Measurements from ENCODE around the gene SORCS2.

Gene SORCS2

DNA sequence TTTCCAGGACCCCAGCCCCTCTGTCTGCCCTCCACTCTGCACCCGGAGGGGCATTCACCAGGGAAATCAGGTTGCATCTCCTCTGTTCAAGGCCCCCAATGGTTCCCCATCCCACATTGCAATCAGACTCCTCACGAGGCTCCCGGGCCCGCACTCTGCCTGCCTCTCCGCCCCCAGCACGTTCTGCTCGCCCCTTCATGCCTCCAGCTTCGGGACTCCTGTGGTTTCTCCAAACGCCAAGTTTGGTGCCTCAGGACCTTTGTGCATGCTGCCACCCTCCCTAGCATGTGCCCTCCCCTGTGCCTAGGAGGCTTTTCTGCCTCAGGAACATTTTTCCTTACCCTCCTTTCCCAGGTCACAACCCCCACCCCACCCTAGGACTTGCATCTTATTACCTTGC, 426.0 kb downstream of the SORCS2 start:
- TF ChIP-seq, protein P1, sequence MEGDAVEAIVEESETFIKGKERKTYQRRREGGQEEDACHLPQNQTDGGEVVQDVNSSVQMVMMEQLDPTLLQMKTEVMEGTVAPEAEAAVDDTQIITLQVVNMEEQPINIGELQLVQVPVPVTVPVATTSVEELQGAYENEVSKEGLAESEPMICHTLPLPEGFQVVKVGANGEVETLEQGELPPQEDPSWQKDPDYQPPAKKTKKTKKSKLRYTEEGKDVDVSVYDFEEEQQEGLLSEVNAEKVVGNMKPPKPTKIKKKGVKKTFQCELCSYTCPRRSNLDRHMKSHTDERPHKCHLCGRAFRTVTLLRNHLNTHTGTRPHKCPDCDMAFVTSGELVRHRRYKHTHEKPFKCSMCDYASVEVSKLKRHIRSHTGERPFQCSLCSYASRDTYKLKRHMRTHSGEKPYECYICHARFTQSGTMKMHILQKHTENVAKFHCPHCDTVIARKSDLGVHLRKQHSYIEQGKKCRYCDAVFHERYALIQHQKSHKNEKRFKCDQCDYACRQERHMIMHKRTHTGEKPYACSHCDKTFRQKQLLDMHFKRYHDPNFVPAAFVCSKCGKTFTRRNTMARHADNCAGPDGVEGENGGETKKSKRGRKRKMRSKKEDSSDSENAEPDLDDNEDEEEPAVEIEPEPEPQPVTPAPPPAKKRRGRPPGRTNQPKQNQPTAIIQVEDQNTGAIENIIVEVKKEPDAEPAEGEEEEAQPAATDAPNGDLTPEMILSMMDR (IDR thresholded peaks at IDR 0.05; ENCODE audit: insufficient read depth, low read length, poor library complexity, severe bottlenecking), result no peak
- DNase-seq (ENCODE audit: extremely low read depth, insufficient read length), result no peak
- no peak overlapping the region for H3K4me3 ChIP-seq (replicated peaks; ENCODE audit: low read depth, low read length)
- H3K27me3 ChIP-seq (replicated peaks; ENCODE audit: control insufficient read depth, insufficient read depth, low read length), result no peaks in the 10 kb centered on the region
- no peaks in the 10 kb centered on the region for H3K36me3 ChIP-seq (ENCODE audit: control insufficient read depth, insufficient read depth, low read length)

DNA sequence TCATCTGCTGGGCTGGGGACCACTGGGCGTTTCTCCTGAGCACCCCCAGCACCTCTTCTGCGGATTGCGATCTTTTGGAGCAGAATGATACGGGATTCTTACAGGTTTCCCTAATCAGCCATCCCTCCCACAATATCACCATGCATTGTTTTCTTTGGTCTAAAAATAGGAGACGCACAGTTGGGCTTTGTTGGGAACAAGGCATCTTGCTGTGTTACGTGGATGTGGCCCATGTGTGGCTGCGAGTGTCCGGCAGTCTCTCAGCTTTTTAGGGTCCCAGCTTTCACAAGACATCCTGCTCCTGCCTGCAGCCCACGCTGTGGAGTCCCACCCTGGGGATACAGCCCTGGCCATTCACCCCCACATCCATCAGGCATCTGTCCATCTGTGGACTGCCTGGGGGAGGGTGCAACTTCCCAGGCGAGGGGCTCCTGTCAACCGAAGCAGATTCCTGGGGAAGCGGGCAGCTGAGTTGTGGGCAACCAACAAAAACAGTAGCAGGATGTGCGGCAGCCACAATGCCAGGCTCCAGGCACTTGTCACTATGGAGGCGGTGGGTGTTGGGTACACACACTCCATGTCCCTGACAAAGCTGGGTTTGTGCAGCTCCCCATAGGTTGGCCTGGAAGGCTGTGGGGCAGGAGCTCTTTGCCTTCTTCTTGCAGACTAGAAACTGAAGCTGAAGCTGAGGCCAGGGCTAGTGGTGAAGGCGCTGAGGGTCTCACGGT, 427.9 kb downstream of the SORCS2 start:
- TF ChIP-seq, protein P1 (IDR thresholded peaks at IDR 0.05; ENCODE audit: insufficient read depth, low read length, poor library complexity, severe bottlenecking), result no peak
- H3K27me3 ChIP-seq (replicated peaks; ENCODE audit: control insufficient read depth, insufficient read depth, low read length), result no peaks in the 10 kb centered on the region
- H3K4me3 ChIP-seq (replicated peaks; ENCODE audit: low read depth, low read length), result no peak overlapping the region
- no peaks in the 10 kb centered on the region for H3K36me3 ChIP-seq (ENCODE audit: control insufficient read depth, insufficient read depth, low read length)
- DNase-seq (ENCODE audit: extremely low read depth, insufficient read length), result no peak

DNA sequence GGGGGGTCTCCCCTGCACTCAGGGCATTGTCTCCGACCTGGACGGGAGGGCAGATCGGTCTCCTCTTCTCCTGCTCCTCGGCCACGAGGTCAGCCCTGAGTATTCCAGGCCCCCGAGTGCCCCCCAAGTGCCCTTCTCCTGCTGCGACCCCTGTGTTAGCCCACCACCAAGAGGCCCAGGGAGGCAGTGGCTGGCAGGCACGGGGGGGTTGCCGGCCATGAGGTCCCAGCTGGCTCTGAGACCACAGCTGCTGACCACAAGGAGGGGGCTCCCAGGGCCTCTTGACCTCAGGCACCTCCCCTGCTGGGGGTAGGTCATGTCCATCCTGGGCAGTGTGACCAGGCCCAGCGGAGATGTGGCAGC, 428.5 kb downstream of the SORCS2 start:
- DNase-seq (ENCODE audit: extremely low read depth, insufficient read length), result no peak
- H3K36me3 ChIP-seq (ENCODE audit: control insufficient read depth, insufficient read depth, low read length), result no peaks in the 10 kb centered on the region
- no peak overlapping the region for H3K4me3 ChIP-seq (replicated peaks; ENCODE audit: low read depth, low read length)
- TF ChIP-seq, protein P1 (IDR thresholded peaks at IDR 0.05; ENCODE audit: insufficient read depth, low read length, poor library complexity, severe bottlenecking), result no peak
- no peaks in the 10 kb centered on the region for H3K27me3 ChIP-seq (replicated peaks; ENCODE audit: control insufficient read depth, insufficient read depth, low read length)

DNA sequence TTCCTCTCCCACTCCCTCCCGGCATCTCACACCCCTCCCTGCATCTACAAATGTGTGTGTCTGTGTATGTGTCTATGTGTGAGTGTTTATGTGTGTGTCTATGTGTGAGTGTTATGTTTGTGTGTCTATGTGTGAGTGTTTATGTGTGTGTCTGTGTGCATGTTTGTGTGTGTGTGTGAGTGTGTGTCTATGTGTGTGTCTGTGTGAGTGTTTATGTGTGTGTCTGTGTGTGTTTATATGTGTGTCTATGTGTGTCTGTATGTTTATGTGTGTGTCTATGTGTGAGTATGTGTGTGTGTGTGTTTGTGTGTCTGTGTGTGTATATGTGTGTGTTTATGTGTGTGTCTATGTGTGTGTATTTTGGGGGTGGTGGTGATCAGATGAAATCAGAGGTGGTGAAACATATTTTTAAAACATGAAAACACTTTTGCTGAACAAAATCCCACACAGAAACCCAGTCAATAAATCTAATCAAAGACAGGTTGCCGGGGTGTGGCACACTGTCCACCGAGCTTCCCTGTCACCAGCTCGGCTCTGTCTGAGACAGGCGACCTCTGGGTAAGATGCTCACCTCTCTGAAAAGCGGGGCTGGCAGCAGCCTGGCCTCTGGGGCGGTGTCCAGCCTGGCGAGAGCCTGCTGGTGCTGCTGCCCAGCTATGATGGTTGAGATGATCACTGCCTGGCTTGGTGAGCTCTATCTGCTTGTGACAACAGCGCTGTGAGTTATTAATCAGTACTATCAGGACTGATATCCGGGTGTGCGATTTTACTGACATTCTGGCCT, 429.1 kb downstream of the SORCS2 start:
- Histone ChIP-seq H3K36me3 (ENCODE audit: control insufficient read depth, insufficient read depth, low read length) (no peaks in the 10 kb centered on the region), H3K27me3 (replicated peaks; ENCODE audit: control insufficient read depth, insufficient read depth, low read length) (no peaks in the 10 kb centered on the region), H3K4me3 (replicated peaks; ENCODE audit: low read depth, low read length) (no peak overlapping the region)
- TF ChIP-seq, protein P1 (IDR thresholded peaks at IDR 0.05; ENCODE audit: insufficient read depth, low read length, poor library complexity, severe bottlenecking), result no peak
- no peak for DNase-seq (ENCODE audit: extremely low read depth, insufficient read length)

DNA sequence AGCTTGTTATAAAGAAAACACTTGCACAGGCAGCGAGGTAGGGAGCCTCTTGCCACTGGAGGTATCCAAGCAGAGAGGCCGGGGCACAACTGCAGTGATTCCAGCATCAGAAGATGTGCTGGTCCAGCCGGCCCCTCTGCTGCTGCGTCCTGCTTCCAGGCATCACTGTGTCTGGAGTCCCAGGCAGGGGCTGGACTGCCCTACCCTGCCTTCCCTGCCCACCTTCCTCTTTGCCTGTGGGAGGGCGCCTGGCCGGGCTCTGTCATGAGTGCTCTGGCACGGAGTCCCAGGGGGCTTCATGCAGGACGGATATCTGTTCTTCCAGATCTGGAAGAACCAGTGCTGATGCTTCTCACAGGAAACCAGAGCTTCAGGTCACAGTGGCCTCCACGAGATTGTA, 430.0 kb downstream of the SORCS2 start:
- no peak overlapping the region for H3K4me3 ChIP-seq (replicated peaks; ENCODE audit: low read depth, low read length)
- H3K36me3 ChIP-seq (ENCODE audit: control insufficient read depth, insufficient read depth, low read length), result no peaks in the 10 kb centered on the region
- H3K27me3 ChIP-seq (replicated peaks; ENCODE audit: control insufficient read depth, insufficient read depth, low read length), result no peaks in the 10 kb centered on the region
- TF ChIP-seq, protein P1 (IDR thresholded peaks at IDR 0.05; ENCODE audit: insufficient read depth, low read length, poor library complexity, severe bottlenecking), result no peak
- no peak for DNase-seq (ENCODE audit: extremely low read depth, insufficient read length)

Data from GM06990 (cell line).